ENCODE measurements around the gene CCDC102A.

- TF ChIP-seq EP300 (IDR thresholded peaks at IDR 0.05) (no peak), POLR2A (IDR thresholded peaks at IDR 0.05) (no peak)
These were observed 2.9 kb upstream of the CCDC102A start for GRCh38 chr16:57539072-57539796.

Data from tibial nerve (tissue), 3 donors.